PC-3 (cell line): Measurements from ENCODE around the gene USP27X. TPM values are rescaled to one million over a fixed set of nuclear protein-coding genes. Genes with fewer than 3 reads are reported as not detected.
A peak's percentile ranks its signal among the peaks of the same experiment; 100 is the strongest.

Experiments
- ATAC-seq: fragments of 200-7000 bp; cut with Tn5 transposase; 2 replicates; pipeline ENCODE4 v1.9.1; 2020; ENCODE audit warnings: mild to moderate bottlenecking, moderate library complexity
- BruUV-seq: library from RNA; stranded (reverse); fragments of 400-500 nt; replicated peaks from 2 replicates; lab custom pipeline; 2021; lab: Mats Ljungman, UMichigan
- CTCF ChIA-PET: fragments of 300-600 bp; sonication (Branson Sonifier 250); formaldehyde crosslinking; loops from one replicate; lab custom pipeline; 2022; ENCODE audit warnings: antibody characterized with exemption; lab: Charles Lee
- POLR2A ChIA-PET: fragments of 300-600 bp; sonication (Branson Sonifier 250); formaldehyde crosslinking; loops from one replicate; lab custom pipeline; 2022; ENCODE audit warnings: antibody characterized with exemption; ENCODE audit not compliant: unreplicated experiment; lab: Charles Lee
- DNase-seq: peaks from one replicate; pipeline ENCODE4 v3.0.0-alpha.2; 2015
- H2AFZ ChIP-seq: fragments of 300-600 bp; sonication (generic); 2 replicates; pipeline ENCODE4 v1.6.0; 2016; ENCODE audit warnings: antibody characterized with exemption, low read length
- H3F3A ChIP-seq: fragments of 300-600 bp; sonication (generic); one replicate; pipeline ENCODE4 v1.6.0; 2017; ENCODE audit warnings: antibody characterized with exemption, low read length, control low read depth, mild to moderate bottlenecking; ENCODE audit not compliant: unreplicated experiment
- H3K27ac ChIP-seq: fragments of 300-600 bp; sonication (generic); 2 replicates; pipeline ENCODE4 v1.5.1; 2016; ENCODE audit warnings: mild to moderate bottlenecking, low read length
- H3K27me3 ChIP-seq: fragments of 300-600 bp; sonication (generic); 2 replicates; pipeline ENCODE4 v1.6.1; 2016; ENCODE audit warnings: low read length, mixed read lengths
- H3K36me3 ChIP-seq: fragments of 300-600 bp; sonication (generic); 2 replicates; pipeline ENCODE4 v1.6.1; 2016; ENCODE audit warnings: low read depth, mixed run types, low read length, mixed read lengths
- H3K4me1 ChIP-seq: fragments of 300-600 bp; sonication (generic); 2 replicates; pipeline ENCODE4 v1.5.1; 2016; ENCODE audit warnings: low read length; ENCODE audit not compliant: insufficient read depth
- H3K4me2 ChIP-seq: fragments of 300-600 bp; sonication (generic); 2 replicates; pipeline ENCODE4 v1.6.0; 2016; ENCODE audit warnings: low read length
- H3K4me3 ChIP-seq: fragments of 300-600 bp; sonication (generic); 2 replicates; pipeline ENCODE4 v1.5.1; 2016; ENCODE audit warnings: mild to moderate bottlenecking, low read length, mixed read lengths
- H3K79me2 ChIP-seq: fragments of 300-600 bp; sonication (generic); 2 replicates; pipeline ENCODE4 v1.6.1; 2017; ENCODE audit warnings: low read length, mixed read lengths
- H3K9ac ChIP-seq: fragments of 300-600 bp; sonication (generic); 2 replicates; pipeline ENCODE4 v1.6.0; 2016; ENCODE audit warnings: mild to moderate bottlenecking, low read length
- H3K9me2 ChIP-seq: fragments of 300-600 bp; sonication (generic); replicated peaks from 2 replicates; pipeline ENCODE4 v1.6.1; 2016; ENCODE audit warnings: mixed run types, low read length, mixed read lengths
- H3K9me3 ChIP-seq: fragments of 300-600 bp; sonication (generic); 2 replicates; pipeline ENCODE4 v1.6.1; 2016; ENCODE audit warnings: low read length, mixed read lengths
- H4K20me1 ChIP-seq: fragments of 300-600 bp; sonication (generic); 2 replicates; pipeline ENCODE4 v1.6.1; 2016; ENCODE audit warnings: low read length, mixed read lengths
- EZH2 ChIP-seq: fragments of 300-600 bp; sonication (generic); IDR thresholded peaks from one replicate; pipeline ENCODE4 v1.6.1; 2017; ENCODE audit warnings: antibody characterized with exemption, mild to moderate bottlenecking, low read length; ENCODE audit not compliant: unreplicated experiment
- EZH2phosphoT487 ChIP-seq: fragments of 300-600 bp; sonication (generic); IDR thresholded peaks from 2 replicates; pipeline ENCODE4 v1.6.1; 2018; ENCODE audit warnings: mild to moderate bottlenecking, antibody characterized with exemption, low read length, borderline replicate concordance
- intact Hi-C: fragments of 100-400 bp; cut with micrococcal nuclease; formaldehyde crosslinking; loops from 2 replicates; pipeline ENCODE4 v1.9.0; 2023
- total RNA-seq: library from RNA; depleted of rRNA; stranded (reverse); fragments of >200 nt; gene quantifications from 2 replicates; pipeline ENCODE4 v1.2.3, GENCODE V29; 2014
- TF ChIP-seq, protein P1 (sequence below): fragments of 300-600 bp; sonication (generic); conservative IDR thresholded peaks from 2 replicates; pipeline ENCODE4 v1.5.1; 2017; ENCODE audit warnings: antibody characterized with exemption, low read depth, mild to moderate bottlenecking, low read length

Gene USP27X
- total RNA-seq, 1 experiment from 2014 or later = 0.62 TPM

DNA sequence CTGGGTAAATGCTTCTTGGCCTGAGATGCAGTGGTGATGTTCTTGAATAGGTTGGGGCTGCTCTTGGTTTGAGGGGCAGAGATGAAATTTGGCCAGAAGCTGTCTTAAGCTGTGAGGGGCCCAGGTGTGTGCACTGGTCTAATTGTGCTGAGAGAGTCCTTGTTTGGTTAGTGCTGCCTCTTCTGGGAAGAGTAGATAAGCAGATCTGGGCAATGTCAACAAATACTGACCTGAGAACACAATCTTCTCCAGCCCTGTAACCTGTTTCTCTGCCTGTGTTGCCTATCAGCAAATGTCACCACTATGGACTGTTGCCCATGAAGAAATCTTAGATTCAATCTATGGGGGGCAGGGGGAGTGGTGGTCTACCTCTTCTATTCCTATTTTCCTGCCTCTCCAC, 17.2 kb upstream of the USP27X start:
- no peaks in the 10 kb centered on the region for H3K79me2 ChIP-seq
- ATAC-seq = no peak
- no TSS peak for BruUV-seq
- no peak overlapping the region for H3K9ac ChIP-seq
- no peak for DNase-seq
- H3K4me3 ChIP-seq = no peak overlapping the region
- CTCF ChIA-PET = no interaction called here
- TF ChIP-seq, protein P1, sequence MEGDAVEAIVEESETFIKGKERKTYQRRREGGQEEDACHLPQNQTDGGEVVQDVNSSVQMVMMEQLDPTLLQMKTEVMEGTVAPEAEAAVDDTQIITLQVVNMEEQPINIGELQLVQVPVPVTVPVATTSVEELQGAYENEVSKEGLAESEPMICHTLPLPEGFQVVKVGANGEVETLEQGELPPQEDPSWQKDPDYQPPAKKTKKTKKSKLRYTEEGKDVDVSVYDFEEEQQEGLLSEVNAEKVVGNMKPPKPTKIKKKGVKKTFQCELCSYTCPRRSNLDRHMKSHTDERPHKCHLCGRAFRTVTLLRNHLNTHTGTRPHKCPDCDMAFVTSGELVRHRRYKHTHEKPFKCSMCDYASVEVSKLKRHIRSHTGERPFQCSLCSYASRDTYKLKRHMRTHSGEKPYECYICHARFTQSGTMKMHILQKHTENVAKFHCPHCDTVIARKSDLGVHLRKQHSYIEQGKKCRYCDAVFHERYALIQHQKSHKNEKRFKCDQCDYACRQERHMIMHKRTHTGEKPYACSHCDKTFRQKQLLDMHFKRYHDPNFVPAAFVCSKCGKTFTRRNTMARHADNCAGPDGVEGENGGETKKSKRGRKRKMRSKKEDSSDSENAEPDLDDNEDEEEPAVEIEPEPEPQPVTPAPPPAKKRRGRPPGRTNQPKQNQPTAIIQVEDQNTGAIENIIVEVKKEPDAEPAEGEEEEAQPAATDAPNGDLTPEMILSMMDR = no peak
- H3K9me2 ChIP-seq = no peaks in the 10 kb centered on the region
- no peak overlapping the region for H3K4me2 ChIP-seq
- no peak overlapping the region for H2AFZ ChIP-seq
- no peak overlapping the region for H3K27ac ChIP-seq
- intact Hi-C loops = no loop called here
- H3K9me3 ChIP-seq = no peaks in the 10 kb centered on the region
- H4K20me1 ChIP-seq = no peaks in the 10 kb centered on the region
- H3F3A ChIP-seq = no peaks in the 10 kb centered on the region
- H3K36me3 ChIP-seq = no peaks in the 10 kb centered on the region
- POLR2A ChIA-PET = no interaction called here
- H3K4me1 ChIP-seq = no peaks in the 10 kb centered on the region
- H3K27me3 ChIP-seq = 0 out of 2 replicates have a peak, but pooled peaks cover 3% of the 10 kb centered on the region

DNA sequence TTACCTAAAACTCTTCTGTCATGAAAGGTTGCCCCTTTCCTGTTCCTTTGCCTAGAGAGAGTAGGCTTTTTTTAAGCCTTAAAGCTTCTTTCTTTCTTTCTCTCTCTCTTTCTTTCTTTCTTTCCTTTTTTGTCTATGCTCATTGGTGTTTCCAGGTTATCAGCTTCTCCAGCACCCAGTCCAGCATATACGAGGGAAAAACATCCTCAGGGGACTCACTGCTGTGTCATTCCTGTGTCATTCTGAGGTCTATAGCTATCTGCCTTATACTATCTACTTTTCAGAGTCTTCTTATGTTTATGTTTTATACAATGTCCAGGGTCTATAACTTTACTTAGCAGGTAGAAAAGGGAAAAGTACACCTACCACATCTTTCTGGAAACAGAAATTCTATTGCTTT, 10.5 kb upstream of the USP27X start:
- H3K79me2 ChIP-seq = no peaks in the 10 kb centered on the region
- H2AFZ ChIP-seq = no peak overlapping the region
- no peaks in the 10 kb centered on the region for H3K9me2 ChIP-seq
- H3K4me2 ChIP-seq = no peak overlapping the region
- no peak overlapping the region for H3K4me3 ChIP-seq
- no peak for TF ChIP-seq EZH2
- no peak for TF ChIP-seq EZH2phosphoT487
- H3F3A ChIP-seq = no peaks in the 10 kb centered on the region
- H3K27ac ChIP-seq = no peak overlapping the region
- no peaks in the 10 kb centered on the region for H3K36me3 ChIP-seq
- no peak for ATAC-seq
- no peaks in the 10 kb centered on the region for H3K4me1 ChIP-seq
- BruUV-seq = no TSS peak
- no peaks in the 10 kb centered on the region; the same call in 1 of the 2 replicates for H3K27me3 ChIP-seq
- H3K9ac ChIP-seq = no peak overlapping the region
- intact Hi-C loops = no loop called here
- DNase-seq = no peak
- CTCF ChIA-PET = no interaction called here
- H3K9me3 ChIP-seq = no peaks in the 10 kb centered on the region
- H4K20me1 ChIP-seq = no peaks in the 10 kb centered on the region
- POLR2A ChIA-PET = no interaction called here

DNA sequence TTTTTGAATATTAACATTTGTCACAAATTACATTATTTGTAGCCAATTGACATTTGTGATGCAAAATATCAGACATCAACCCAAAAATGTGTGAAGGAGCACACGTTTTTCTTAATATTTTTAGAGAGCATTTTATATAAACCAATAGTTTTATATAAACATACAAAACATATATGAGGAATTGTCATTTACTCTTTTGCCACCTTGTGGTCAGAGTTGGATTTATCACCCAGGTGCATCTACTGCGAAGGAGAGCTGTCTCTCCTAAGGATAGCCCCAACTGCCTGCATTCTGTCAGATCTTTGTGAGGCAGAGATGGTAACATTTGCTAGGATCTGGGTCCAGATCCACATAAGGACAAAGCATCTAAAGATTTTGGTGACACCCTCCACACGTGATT, 2.5 kb upstream of the USP27X start:
- Histone ChIP-seq H3K9me2 (no peaks in the 10 kb centered on the region), H4K20me1 (no peaks in the 10 kb centered on the region), H3K36me3 (no peaks in the 10 kb centered on the region), H3K27ac (no peak overlapping the region), H3K27me3 (no peaks in the 10 kb centered on the region), H3K79me2 (no peaks in the 10 kb centered on the region), H3K9ac (no peak overlapping the region), H2AFZ (no peak overlapping the region), H3K4me1 (peaks cover 8% of the 10 kb centered on the region; the same call in 1 of the 2 replicates), H3F3A (no peaks in the 10 kb centered on the region), H3K9me3 (no peaks in the 10 kb centered on the region), H3K4me3 (no peak overlapping the region), H3K4me2 (no peak overlapping the region)
- ATAC-seq = 0 out of 2 replicates have a peak, but pooled peaks have one; percentile 15
- BruUV-seq = no TSS peak
- TF ChIP-seq, protein P1 = peak; percentile 64
- TF ChIP-seq EZH2phosphoT487 = no peak
- POLR2A ChIA-PET = no interaction called here
- DNase-seq = peak; percentile 64
- intact Hi-C loops = loop anchor here (2.0 to 5.0 kb wide), 3 partner anchors 46 to 1246 kb away; partner anchors contain the start of genes AKAP4, CCNB3 and CLCN5
- CTCF ChIA-PET = no interaction called here
